WTC11 (cell line): ENCODE results near the gene ANXA6.

ENCODE experiments used
- E2F5 ChIP-seq: sonication (generic); formaldehyde crosslinking; IDR thresholded peaks from 2 replicates; pipeline ENCODE4 v1.8.1; 2022; ENCODE audit warnings: mild to moderate bottlenecking, moderate library complexity, missing genetic modification reagents
- HMGXB4 ChIP-seq: sonication (generic); formaldehyde crosslinking; IDR thresholded peaks from 2 replicates; pipeline ENCODE4 v1.8.1; 2023; ENCODE audit warnings: mild to moderate bottlenecking, moderate library complexity, missing genetic modification reagents
- USF2 ChIP-seq: sonication (generic); formaldehyde crosslinking; IDR thresholded peaks from 2 replicates; pipeline ENCODE4 v1.8.1; 2023; ENCODE audit warnings: mild to moderate bottlenecking, missing genetic modification reagents, moderate library complexity
- TF ChIP-seq, protein P1 (sequence below): fragments of 200-600 bp; IDR thresholded peaks from 2 replicates; pipeline ENCODE4 v1.8.0; 2022; ENCODE audit warnings: antibody characterized with exemption

DNA sequence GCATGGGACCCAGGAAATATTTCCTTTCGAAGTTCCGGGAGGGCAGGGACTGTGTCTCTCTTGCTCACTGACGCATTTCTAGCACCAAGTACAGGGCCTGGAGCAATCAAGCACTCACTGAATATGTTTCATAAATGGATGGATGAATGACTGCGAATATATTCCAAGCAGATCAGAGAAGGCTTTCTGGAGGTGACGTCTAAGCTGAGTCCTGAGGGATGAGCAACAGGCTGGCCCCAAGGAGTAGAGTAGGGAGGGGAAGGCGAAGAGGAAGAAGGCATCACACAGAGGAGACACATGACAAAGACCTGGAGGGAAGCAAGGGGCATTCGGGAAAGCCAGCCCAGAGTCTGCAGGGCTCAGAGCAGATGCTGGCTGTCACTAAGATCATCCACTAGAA is 13.9 kb downstream of the ANXA6 start:
- TF ChIP-seq HMGXB4 (CRISPR knock-in tag) (no peak), E2F5 (CRISPR knock-in tag) (no peak), USF2 (no peak)
- TF ChIP-seq, protein P1, sequence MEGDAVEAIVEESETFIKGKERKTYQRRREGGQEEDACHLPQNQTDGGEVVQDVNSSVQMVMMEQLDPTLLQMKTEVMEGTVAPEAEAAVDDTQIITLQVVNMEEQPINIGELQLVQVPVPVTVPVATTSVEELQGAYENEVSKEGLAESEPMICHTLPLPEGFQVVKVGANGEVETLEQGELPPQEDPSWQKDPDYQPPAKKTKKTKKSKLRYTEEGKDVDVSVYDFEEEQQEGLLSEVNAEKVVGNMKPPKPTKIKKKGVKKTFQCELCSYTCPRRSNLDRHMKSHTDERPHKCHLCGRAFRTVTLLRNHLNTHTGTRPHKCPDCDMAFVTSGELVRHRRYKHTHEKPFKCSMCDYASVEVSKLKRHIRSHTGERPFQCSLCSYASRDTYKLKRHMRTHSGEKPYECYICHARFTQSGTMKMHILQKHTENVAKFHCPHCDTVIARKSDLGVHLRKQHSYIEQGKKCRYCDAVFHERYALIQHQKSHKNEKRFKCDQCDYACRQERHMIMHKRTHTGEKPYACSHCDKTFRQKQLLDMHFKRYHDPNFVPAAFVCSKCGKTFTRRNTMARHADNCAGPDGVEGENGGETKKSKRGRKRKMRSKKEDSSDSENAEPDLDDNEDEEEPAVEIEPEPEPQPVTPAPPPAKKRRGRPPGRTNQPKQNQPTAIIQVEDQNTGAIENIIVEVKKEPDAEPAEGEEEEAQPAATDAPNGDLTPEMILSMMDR: no peak
